H1 (cell line): ENCODE data around the gene CGRRF1. TPM values are rescaled to one million over a fixed set of nuclear protein-coding genes. Genes with fewer than 3 reads are reported as not detected.

Source experiments
- CTCF ChIA-PET: fragments of 300-600 bp; sonication (Branson Sonifier 250); formaldehyde crosslinking; loops from one replicate; lab custom pipeline; 2021; ENCODE audit not compliant: partially characterized antibody; lab: Charles Lee
- POLR2A ChIA-PET: fragments of 300-600 bp; sonication (Branson Sonifier 250); formaldehyde crosslinking; loops from one replicate; lab custom pipeline; 2021; ENCODE audit warnings: inconsistent platforms; ENCODE audit not compliant: partially characterized antibody; lab: Charles Lee
- DNase-seq, 2 experiments: peaks; one replicate each; pipeline versions ENCODE4 v3.0.0 to v3.0.0-alpha.2; 2010 to 2022; ENCODE audit warnings: low spot score in 2 of 2, low read depth in 1 of 2, mixed read lengths in 1 of 2
- FAIRE-seq: peaks from 2 replicates; lab custom pipeline; 2011; peaks lifted over from hg19 to GRCh38; lab: Jason Lieb, UNC
- H2AFZ ChIP-seq: 2 replicates; pipeline ENCODE4 v1.8.1; 2012; ENCODE audit warnings: low read length, inconsistent platforms
- H2AK5ac ChIP-seq: 2 replicates; pipeline ENCODE4 v1.6.1; 2013; ENCODE audit warnings: low read depth, low read length
- H2BK120ac ChIP-seq: replicated peaks from 2 replicates; pipeline ENCODE3; 2013; ENCODE audit warnings: low read depth, low read length, inconsistent platforms
- H2BK12ac ChIP-seq: 2 replicates; pipeline ENCODE4 v1.6.1; 2013; ENCODE audit warnings: low read depth, low read length
- H2BK15ac ChIP-seq: 2 replicates; pipeline ENCODE4 v1.6.1; 2013; ENCODE audit warnings: low read length
- H2BK20ac ChIP-seq: 2 replicates; pipeline ENCODE4 v1.6.1; 2013; ENCODE audit warnings: low read length
- H2BK5ac ChIP-seq: 2 replicates; pipeline ENCODE4 v1.6.1; 2013; ENCODE audit warnings: low read depth, low read length
- H3K14ac ChIP-seq: 2 replicates; pipeline ENCODE4 v1.6.1; 2013; ENCODE audit warnings: inconsistent platforms; ENCODE audit not compliant: insufficient read length
- H3K18ac ChIP-seq: 2 replicates; pipeline ENCODE4 v1.6.1; 2013; ENCODE audit warnings: low read length; ENCODE audit errors: extremely low read depth
- H3K23ac ChIP-seq: 2 replicates; pipeline ENCODE4 v1.6.1; 2013; ENCODE audit warnings: inconsistent platforms; ENCODE audit not compliant: insufficient read length
- H3K23me2 ChIP-seq: 2 replicates; pipeline ENCODE4 v1.6.1; 2013; ENCODE audit warnings: low read depth, low read length
- H3K27ac ChIP-seq: 2 replicates; pipeline ENCODE4 v1.6.1; 2011; ENCODE audit warnings: low read depth, low read length, inconsistent platforms
- H3K27me3 ChIP-seq, 4 experiments: replicated peaks in 1 of 4; 1 replicate in 1 of 4; 2 replicates in 3 of 4; pipeline versions ENCODE4 v1.6.1 to v1.8.1; 2011 to 2013; ENCODE audit warnings: low read length in 3 of 4, mild to moderate bottlenecking in 3 of 4, inconsistent platforms in 2 of 4, mixed read lengths in 2 of 4, moderate library complexity in 1 of 4; ENCODE audit not compliant: control insufficient read depth in 3 of 4, insufficient read depth in 3 of 4; ENCODE audit errors: extremely low read depth in 1 of 4
- H3K36me3 ChIP-seq, 4 experiments: 2 replicates each; pipeline versions ENCODE4 v1.6.1 to v1.8.1; 2011 to 2013; ENCODE audit warnings: mild to moderate bottlenecking in 4 of 4, low read length in 3 of 4, moderate library complexity in 2 of 4, control low read depth in 1 of 4, inconsistent platforms in 1 of 4; ENCODE audit not compliant: insufficient read depth in 4 of 4, control insufficient read depth in 2 of 4
- H3K4ac ChIP-seq: replicated peaks from 2 replicates; pipeline ENCODE3; 2013; ENCODE audit warnings: low read length, low read depth, mixed read lengths, inconsistent platforms; ENCODE audit not compliant: insufficient read length
- H3K4me1 ChIP-seq, 4 experiments: replicated peaks in 1 of 4; 1 replicate in 1 of 4; 2 replicates in 3 of 4; pipeline versions ENCODE4 v1.6.1 to v1.8.1; 2011 to 2013; ENCODE audit warnings: low read length in 3 of 4, inconsistent platforms in 2 of 4, mixed read lengths in 1 of 4; ENCODE audit not compliant: insufficient read depth in 4 of 4, control insufficient read depth in 3 of 4
- H3K4me2 ChIP-seq, 2 experiments: 2 replicates each; pipeline versions ENCODE4 v1.6.1 to v1.8.1; 2011 to 2013; ENCODE audit warnings: low read depth in 2 of 2, low read length in 2 of 2, control low read depth in 1 of 2, inconsistent platforms in 1 of 2, mild to moderate bottlenecking in 1 of 2; ENCODE audit not compliant: insufficient read depth in 1 of 2
- H3K4me3 ChIP-seq, 4 experiments: fragments of 200-600, 300-600 bp in 1 of 4; sonication (generic), shearing (Covaris generic), sonication (Bioruptor Twin) in 1 of 4; 2 replicates each; pipeline versions ENCODE4 v1.5.1 to v1.8.1; 2011 to 2016; ENCODE audit warnings: low read length in 4 of 4, low read depth in 3 of 4, control low read depth in 2 of 4, inconsistent platforms in 2 of 4, mild to moderate bottlenecking in 2 of 4, mixed read lengths in 1 of 4, moderate library complexity in 1 of 4; ENCODE audit not compliant: insufficient read depth in 2 of 4; ENCODE audit errors: extremely low read depth in 1 of 4
- H3K56ac ChIP-seq: replicated peaks from 2 replicates; pipeline ENCODE3; 2013; ENCODE audit warnings: low read depth, mild to moderate bottlenecking, mixed read lengths, low read length, inconsistent platforms; ENCODE audit not compliant: insufficient read length
- H3K79me1 ChIP-seq: 2 replicates; pipeline ENCODE4 v1.6.1; 2013; ENCODE audit warnings: low read depth, low read length, control low read depth
- H3K79me2 ChIP-seq, 2 experiments: 2 replicates each; pipeline versions ENCODE4 v1.6.1 to v1.8.1; 2012 to 2013; ENCODE audit warnings: low read length in 2 of 2, mild to moderate bottlenecking in 2 of 2, inconsistent platforms in 1 of 2; ENCODE audit not compliant: insufficient read depth in 2 of 2, control insufficient read depth in 1 of 2
- H3K9ac ChIP-seq, 4 experiments: replicated peaks in 1 of 4; 1 replicate in 1 of 4; 2 replicates in 3 of 4; pipeline versions ENCODE4 v1.6.1 to v1.8.1; 2011 to 2013; ENCODE audit warnings: low read depth in 3 of 4, low read length in 3 of 4, control low read depth in 2 of 4, mild to moderate bottlenecking in 2 of 4, moderate library complexity in 2 of 4, inconsistent platforms in 1 of 4; ENCODE audit errors: extremely low read depth in 1 of 4
- H3K9me3 ChIP-seq, 2 experiments: 2 replicates each; pipeline versions ENCODE4 v1.6.1 to v1.8.1; 2012 to 2013; ENCODE audit warnings: mild to moderate bottlenecking in 2 of 2, moderate library complexity in 2 of 2, control low read depth in 1 of 2, inconsistent platforms in 1 of 2, low read depth in 1 of 2, low read length in 1 of 2, mixed read lengths in 1 of 2; ENCODE audit not compliant: insufficient read depth in 2 of 2
- H4K20me1 ChIP-seq, 2 experiments: replicated peaks in 1 of 2; 2 replicates each; pipeline versions ENCODE3 to v1.8.1; 2011 to 2013; ENCODE audit warnings: inconsistent platforms in 2 of 2, low read length in 2 of 2, mild to moderate bottlenecking in 1 of 2; ENCODE audit not compliant: insufficient read depth in 2 of 2, control insufficient read depth in 1 of 2
- H4K5ac ChIP-seq: 2 replicates; pipeline ENCODE4 v1.6.1; 2013; ENCODE audit warnings: low read length, low read depth, mixed read lengths, inconsistent platforms; ENCODE audit not compliant: insufficient read length
- H4K8ac ChIP-seq: 2 replicates; pipeline ENCODE4 v1.8.0; 2013; ENCODE audit warnings: mild to moderate bottlenecking, moderate library complexity, low read length, inconsistent platforms; ENCODE audit not compliant: insufficient read depth; ENCODE audit errors: extremely low read depth
- H4K91ac ChIP-seq: replicated peaks from 2 replicates; pipeline ENCODE3; 2013; ENCODE audit warnings: low read length, mixed read lengths, inconsistent platforms; ENCODE audit not compliant: insufficient read length
- CHD1 ChIP-seq: IDR thresholded peaks from 2 replicates; pipeline ENCODE4 v1.6.1; 2012; ENCODE audit warnings: low read depth, low read length, improper control_type of control experiment
- HDAC6 ChIP-seq: IDR thresholded peaks from one replicate; pipeline ENCODE4 v1.7.1; 2012; ENCODE audit warnings: low read depth, mild to moderate bottlenecking, inconsistent platforms, low read length, moderate library complexity
- JUND ChIP-seq: IDR thresholded peaks from 2 replicates; pipeline ENCODE4 v1.6.1; 2011; ENCODE audit warnings: mild to moderate bottlenecking, improper control_type of control experiment, low read length
- NRF1 ChIP-seq: IDR thresholded peaks from 2 replicates; pipeline ENCODE4 v1.6.1; 2011; ENCODE audit warnings: mild to moderate bottlenecking, low read depth, low read length, improper control_type of control experiment
- PHF8 ChIP-seq: fragments of 200-600 bp; sonication (generic); conservative IDR thresholded peaks from 2 replicates; pipeline ENCODE4 v1.7.1; 2012; ENCODE audit warnings: low read depth, mild to moderate bottlenecking, inconsistent platforms, low read length, moderate library complexity
- RAD21 ChIP-seq, 2 experiments: IDR thresholded peaks in 1 of 2; conservative IDR thresholded peaks in 1 of 2; 2 replicates each; pipeline ENCODE4 v1.6.1; 2011; ENCODE audit warnings: low read depth in 2 of 2, low read length in 2 of 2, improper control_type of control experiment in 1 of 2, inconsistent platforms in 1 of 2, mild to moderate bottlenecking in 1 of 2, moderate library complexity in 1 of 2
- SUZ12 ChIP-seq: fragments of 200-600 bp; sonication (generic); IDR thresholded peaks from 2 replicates; pipeline ENCODE4 v1.6.1; 2012; ENCODE audit warnings: mild to moderate bottlenecking, inconsistent platforms, low read length, moderate library complexity, mixed read lengths
- TAF7 ChIP-seq: optimal IDR thresholded peaks from 2 replicates; pipeline ENCODE3; 2011; ENCODE audit warnings: low read depth, mild to moderate bottlenecking, inconsistent platforms, low read length, moderate library complexity, borderline replicate concordance
- WGBS, 2 experiments: shearing (Covaris generic) in 1 of 2; methylation state at CpG; one replicate each; pipeline versions ENCODE4 v1.1.6 to v1.1.7; 2013 to 2015; ENCODE audit warnings: low lambda C conversion rate in 2 of 2, mixed read lengths in 2 of 2, inconsistent platforms in 1 of 2, low coverage in 1 of 2, missing lambda C conversion rate in 1 of 2; ENCODE audit not compliant: insufficient replicate concordance in 2 of 2, insufficient coverage in 1 of 2, insufficient read length in 1 of 2; ENCODE audit errors: extremely low coverage in 1 of 2, missing lambda C conversion rate in 1 of 2; 5-methylcytosine and 5-hydroxymethylcytosine counted together
- polyA plus RNA-seq, 7 experiments: library from polyadenylated mRNA; depleted of rRNA in 3 of 7; stranded (reverse) in 5 of 7; unstranded in 2 of 7; fragments of >200 nt in 5 of 7; fragments of 200-250 nt in 2 of 7; gene quantifications; 1 replicate in 5 of 7; 2 replicates in 1 of 7; 4 replicates in 1 of 7; pipeline versions ENCODE4 v1.2.1 to v1.2.3, GENCODE V29; 2011 to 2013; ENCODE audit warnings: missing spikeins in 2 of 7, mixed read lengths in 2 of 7
- total RNA-seq: library from RNA; stranded (reverse); fragmentation: NEBNext Ultra II Directional; extraction: Animal tissue kit (Norgen Biotek cat#: 25700); gene quantifications from 2 replicates; pipeline ENCODE4 v1.2.1, GENCODE V29; 2021
- TF ChIP-seq, protein P1 (sequence below), 3 experiments: IDR thresholded peaks; 1 replicate in 2 of 3; 2 replicates in 1 of 3; pipeline versions ENCODE4 v1.5.1 to v1.6.1; 2011; ENCODE audit warnings: low read length in 3 of 3, mild to moderate bottlenecking in 3 of 3, inconsistent platforms in 2 of 3, low read depth in 1 of 3, moderate library complexity in 1 of 3; ENCODE audit not compliant: insufficient read depth in 1 of 3; ENCODE audit errors: control extremely low read depth in 1 of 3
- TF ChIP-seq, protein P2 (sequence below): IDR thresholded peaks from 2 replicates; pipeline ENCODE4 v1.6.1; 2012; ENCODE audit warnings: inconsistent platforms

The CGRRF1 gene
- total and polyA plus RNA-seq, 2 of the 8 experiments (the other 6 are each of a cell fraction or from before 2014, with no cell fraction given), result 7.4 to 20.2 TPM

DNA sequence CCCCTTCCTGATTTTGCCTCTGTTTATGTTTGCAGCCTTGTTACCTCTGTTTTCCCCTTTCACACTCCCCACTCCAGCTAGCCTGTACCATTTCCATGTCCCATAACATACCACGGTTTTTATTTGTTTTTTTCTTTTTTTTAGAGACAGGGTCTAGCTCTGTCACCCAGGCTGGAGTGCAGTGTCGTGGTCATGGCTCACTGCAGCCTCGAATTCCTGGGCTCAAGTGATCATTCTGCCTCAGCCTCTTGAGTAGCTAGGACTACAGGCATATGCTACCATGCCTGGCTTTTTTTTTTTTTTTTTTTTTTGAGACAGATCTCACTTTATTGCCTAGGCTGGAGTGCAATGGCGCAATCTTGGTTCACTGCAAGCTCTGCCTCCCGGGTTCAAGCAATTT lies 38.8 kb downstream of the CGRRF1 start:
- Histone ChIP-seq H3K14ac (no peak overlapping the region), H2AFZ (no peak overlapping the region), H3K27ac (no peak overlapping the region), H4K91ac (no peak overlapping the region), H3K23ac (no peak overlapping the region), H2BK5ac (no peak overlapping the region), H3K27me3 (no peaks in the 10 kb centered on the region), H4K5ac (no peak overlapping the region), H3K79me2 (no peaks in the 10 kb centered on the region), H3K79me1 (no peaks in the 10 kb centered on the region), H3K4me3 (no peak overlapping the region), H2BK12ac (no peak overlapping the region), H3K56ac (peak overlapping the region; percentile 56), H3K4me1 (no peaks in the 10 kb centered on the region), H3K4me2 (no peak overlapping the region), H2BK120ac (no peak overlapping the region), H2BK15ac (no peak overlapping the region), H2AK5ac (no peak overlapping the region), H4K8ac (no peak overlapping the region), H3K23me2 (no peaks in the 10 kb centered on the region), H2BK20ac (no peak overlapping the region), H3K9ac (no peak overlapping the region), H3K4ac (no peak overlapping the region), H3K18ac (no peak overlapping the region), H3K36me3 (no peaks in the 10 kb centered on the region), H3K9me3 (no peaks in the 10 kb centered on the region; a peak in 1 of 4 replicates), H4K20me1 (no peaks in the 10 kb centered on the region)
- CTCF ChIA-PET, result interaction anchor here (0.6 to 1.8 kb wide), 5 partner anchors 95 to 234 kb away, joined by 3 to 4 read pairs (median 3); no protein-coding TSS in a partner anchor
- 90% methylated on average over 5 of the region's 5 CpGs; no CpG with 5 or more reads in 1 of the 2 experiments for WGBS, 2 experiments
- FAIRE-seq (no peak), DNase-seq (no peak)
- POLR2A ChIA-PET, result no interaction called here
- no peak for TF ChIP-seq NRF1
- TF ChIP-seq RAD21 (IDR thresholded peaks at IDR 0.05 in 1 of 2, conservative IDR thresholded peaks at IDR 0.05 in 1 of 2; ENCODE audit: low read depth in 2 of 2, low read length in 2 of 2), result no peak
- no peak for TF ChIP-seq HDAC6
- TF ChIP-seq JUND, result no peak
- TF ChIP-seq, protein P1, sequence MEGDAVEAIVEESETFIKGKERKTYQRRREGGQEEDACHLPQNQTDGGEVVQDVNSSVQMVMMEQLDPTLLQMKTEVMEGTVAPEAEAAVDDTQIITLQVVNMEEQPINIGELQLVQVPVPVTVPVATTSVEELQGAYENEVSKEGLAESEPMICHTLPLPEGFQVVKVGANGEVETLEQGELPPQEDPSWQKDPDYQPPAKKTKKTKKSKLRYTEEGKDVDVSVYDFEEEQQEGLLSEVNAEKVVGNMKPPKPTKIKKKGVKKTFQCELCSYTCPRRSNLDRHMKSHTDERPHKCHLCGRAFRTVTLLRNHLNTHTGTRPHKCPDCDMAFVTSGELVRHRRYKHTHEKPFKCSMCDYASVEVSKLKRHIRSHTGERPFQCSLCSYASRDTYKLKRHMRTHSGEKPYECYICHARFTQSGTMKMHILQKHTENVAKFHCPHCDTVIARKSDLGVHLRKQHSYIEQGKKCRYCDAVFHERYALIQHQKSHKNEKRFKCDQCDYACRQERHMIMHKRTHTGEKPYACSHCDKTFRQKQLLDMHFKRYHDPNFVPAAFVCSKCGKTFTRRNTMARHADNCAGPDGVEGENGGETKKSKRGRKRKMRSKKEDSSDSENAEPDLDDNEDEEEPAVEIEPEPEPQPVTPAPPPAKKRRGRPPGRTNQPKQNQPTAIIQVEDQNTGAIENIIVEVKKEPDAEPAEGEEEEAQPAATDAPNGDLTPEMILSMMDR (IDR thresholded peaks at IDR 0.05; ENCODE audit: control extremely low read depth in 1 of 3, insufficient read depth in 1 of 3, low read depth in 1 of 3, low read length in 3 of 3), result no peak
- no peak for TF ChIP-seq PHF8
- no peak for TF ChIP-seq SUZ12
- TF ChIP-seq, protein P2, sequence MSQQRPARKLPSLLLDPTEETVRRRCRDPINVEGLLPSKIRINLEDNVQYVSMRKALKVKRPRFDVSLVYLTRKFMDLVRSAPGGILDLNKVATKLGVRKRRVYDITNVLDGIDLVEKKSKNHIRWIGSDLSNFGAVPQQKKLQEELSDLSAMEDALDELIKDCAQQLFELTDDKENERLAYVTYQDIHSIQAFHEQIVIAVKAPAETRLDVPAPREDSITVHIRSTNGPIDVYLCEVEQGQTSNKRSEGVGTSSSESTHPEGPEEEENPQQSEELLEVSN, result no peak
- no peak for TF ChIP-seq CHD1
- TF ChIP-seq TAF7, result no peak
